NB4 (cell line): ENCODE measurements around the gene TMEM86B.

Experiments used
- MYC ChIP-seq: IDR thresholded peaks from 2 replicates; pipeline ENCODE4 v1.6.1; 2011; ENCODE audit warnings: low read depth, low read length
- POLR2A ChIP-seq: IDR thresholded peaks from 2 replicates; pipeline ENCODE4 v1.6.1; 2011; ENCODE audit warnings: mild to moderate bottlenecking; ENCODE audit not compliant: insufficient read length; ENCODE audit errors: extremely low read depth
- TF ChIP-seq, protein P1 (sequence below): IDR thresholded peaks from one replicate; pipeline ENCODE4 v1.5.1; 2012; ENCODE audit warnings: low read depth, low read length
- TF ChIP-seq, protein P2 (sequence below): IDR thresholded peaks from 2 replicates; pipeline ENCODE4 v1.6.1; 2011; ENCODE audit warnings: low read depth, low read length

DNA sequence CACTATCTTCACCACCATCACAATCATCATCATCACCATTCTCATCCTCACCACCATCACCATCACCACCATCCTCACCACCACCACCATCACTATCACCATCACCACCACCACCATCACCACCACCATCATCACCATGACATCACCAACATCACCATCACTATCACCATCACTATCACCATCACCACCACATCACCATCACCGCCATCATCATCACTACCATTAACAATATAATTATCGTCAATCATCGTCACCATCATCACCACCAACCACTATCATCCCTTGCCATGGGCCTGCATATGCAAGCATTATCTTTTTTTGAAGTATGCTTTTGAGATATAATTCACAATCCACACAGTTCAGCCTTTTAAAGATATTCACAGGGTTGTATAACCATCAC is 37.8 kb upstream of the TMEM86B start:
- TF ChIP-seq, protein P1, sequence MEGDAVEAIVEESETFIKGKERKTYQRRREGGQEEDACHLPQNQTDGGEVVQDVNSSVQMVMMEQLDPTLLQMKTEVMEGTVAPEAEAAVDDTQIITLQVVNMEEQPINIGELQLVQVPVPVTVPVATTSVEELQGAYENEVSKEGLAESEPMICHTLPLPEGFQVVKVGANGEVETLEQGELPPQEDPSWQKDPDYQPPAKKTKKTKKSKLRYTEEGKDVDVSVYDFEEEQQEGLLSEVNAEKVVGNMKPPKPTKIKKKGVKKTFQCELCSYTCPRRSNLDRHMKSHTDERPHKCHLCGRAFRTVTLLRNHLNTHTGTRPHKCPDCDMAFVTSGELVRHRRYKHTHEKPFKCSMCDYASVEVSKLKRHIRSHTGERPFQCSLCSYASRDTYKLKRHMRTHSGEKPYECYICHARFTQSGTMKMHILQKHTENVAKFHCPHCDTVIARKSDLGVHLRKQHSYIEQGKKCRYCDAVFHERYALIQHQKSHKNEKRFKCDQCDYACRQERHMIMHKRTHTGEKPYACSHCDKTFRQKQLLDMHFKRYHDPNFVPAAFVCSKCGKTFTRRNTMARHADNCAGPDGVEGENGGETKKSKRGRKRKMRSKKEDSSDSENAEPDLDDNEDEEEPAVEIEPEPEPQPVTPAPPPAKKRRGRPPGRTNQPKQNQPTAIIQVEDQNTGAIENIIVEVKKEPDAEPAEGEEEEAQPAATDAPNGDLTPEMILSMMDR, result no peak
- TF ChIP-seq POLR2A, result no peak
- TF ChIP-seq, protein P2, sequence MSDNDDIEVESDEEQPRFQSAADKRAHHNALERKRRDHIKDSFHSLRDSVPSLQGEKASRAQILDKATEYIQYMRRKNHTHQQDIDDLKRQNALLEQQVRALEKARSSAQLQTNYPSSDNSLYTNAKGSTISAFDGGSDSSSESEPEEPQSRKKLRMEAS, result no peak
- TF ChIP-seq MYC, result no peak
